Measurements from ENCODE around the gene FBXL5.
A peak's percentile ranks its signal among the peaks of the same experiment; 100 is the strongest.

The FBXL5 gene, protein sequence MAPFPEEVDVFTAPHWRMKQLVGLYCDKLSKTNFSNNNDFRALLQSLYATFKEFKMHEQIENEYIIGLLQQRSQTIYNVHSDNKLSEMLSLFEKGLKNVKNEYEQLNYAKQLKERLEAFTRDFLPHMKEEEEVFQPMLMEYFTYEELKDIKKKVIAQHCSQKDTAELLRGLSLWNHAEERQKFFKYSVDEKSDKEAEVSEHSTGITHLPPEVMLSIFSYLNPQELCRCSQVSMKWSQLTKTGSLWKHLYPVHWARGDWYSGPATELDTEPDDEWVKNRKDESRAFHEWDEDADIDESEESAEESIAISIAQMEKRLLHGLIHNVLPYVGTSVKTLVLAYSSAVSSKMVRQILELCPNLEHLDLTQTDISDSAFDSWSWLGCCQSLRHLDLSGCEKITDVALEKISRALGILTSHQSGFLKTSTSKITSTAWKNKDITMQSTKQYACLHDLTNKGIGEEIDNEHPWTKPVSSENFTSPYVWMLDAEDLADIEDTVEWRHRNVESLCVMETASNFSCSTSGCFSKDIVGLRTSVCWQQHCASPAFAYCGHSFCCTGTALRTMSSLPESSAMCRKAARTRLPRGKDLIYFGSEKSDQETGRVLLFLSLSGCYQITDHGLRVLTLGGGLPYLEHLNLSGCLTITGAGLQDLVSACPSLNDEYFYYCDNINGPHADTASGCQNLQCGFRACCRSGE

DNA sequence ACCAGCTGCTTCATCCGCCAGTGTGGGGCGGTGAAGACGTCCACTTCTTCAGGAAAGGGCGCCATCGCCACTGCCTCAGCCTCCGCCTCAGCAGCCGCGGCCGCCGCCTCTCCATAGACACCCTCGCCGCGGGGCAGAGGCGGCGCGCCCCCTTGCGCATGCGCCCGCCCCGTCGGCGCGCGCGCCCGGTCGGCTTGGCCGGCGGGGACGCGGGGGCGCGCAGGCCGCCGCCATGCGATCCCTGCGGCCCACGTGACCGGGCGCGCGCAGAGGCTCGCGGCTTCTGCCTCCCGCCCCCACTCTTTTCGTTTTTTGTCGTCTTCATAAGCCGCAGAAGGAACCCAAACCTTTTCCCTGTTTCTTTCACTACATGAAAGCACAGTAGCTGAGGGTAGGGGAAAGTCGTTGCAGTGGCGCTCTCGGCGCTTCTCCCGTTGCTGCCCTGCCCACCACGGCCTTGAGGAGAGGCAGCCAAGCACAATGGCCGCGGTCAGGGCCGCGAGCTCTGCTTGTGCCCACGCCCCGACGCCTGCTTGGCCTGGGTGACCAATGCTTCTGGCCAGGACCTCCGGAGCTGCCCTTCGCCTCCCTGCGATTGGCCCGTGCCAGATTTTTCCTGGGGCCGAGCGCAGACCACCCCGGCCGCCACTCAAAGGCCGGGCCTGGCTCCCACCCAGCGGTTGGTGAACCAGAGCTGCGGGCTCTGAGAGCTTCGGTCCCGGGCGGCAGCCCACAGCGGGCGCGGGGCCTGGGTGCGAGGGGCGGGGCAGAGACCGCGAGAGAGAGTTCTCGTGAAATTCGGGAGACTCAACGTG lies at the start of gene FBXL5:
FBXL5 (minus strand) TSS at position 135 of the 815 bp plus-strand sequence; CDS start at position 65, 70 bp downstream.
- DNase-seq (ENCODE audit: low read depth) = peak; percentile 66

DNA sequence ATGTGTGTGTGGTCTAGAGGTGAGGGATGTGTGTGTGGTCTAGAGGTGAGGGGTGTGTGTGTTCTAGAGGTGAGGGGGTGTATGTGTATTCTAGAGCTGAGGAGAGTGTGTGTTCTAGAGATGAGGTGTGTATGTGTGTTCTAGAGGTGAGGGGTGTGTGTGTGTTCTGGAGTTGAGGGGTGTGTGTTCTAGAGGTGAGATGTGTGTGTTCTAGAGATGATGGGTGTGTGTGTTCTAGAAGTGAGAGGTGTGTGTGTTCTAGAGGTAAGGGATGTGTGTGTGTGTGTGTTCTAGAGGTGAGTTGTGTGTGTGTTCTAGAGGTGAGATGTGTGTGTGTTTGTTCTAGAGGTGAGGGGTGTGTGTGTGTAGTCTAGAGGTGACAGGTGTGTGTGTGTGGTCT lies 49.0 kb upstream of the FBXL5 start:
- DNase-seq (ENCODE audit: low read depth) = no peak

DNA sequence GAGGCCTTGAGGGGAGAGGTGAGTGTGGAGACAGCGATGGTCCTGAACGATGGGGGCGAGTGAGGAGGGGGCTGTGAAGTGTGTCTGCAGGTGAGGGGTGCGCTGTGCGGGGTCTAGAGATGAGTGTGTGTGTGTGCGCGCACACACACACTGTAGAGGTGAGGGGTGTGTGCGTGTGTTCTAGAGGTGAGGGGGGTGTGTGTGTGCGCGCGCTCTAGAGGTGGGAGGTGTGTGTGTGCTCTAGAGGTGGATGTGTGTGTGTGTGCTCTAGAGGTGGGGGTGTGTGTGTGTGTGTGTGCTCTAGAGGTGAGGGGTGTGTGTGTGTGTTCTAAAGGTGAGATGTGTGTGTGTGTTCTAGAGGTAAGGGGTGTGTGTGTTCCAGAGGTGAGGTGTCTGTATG lies 48.3 kb upstream of the FBXL5 start:
- no peak for DNase-seq (ENCODE audit: low read depth)

DNA sequence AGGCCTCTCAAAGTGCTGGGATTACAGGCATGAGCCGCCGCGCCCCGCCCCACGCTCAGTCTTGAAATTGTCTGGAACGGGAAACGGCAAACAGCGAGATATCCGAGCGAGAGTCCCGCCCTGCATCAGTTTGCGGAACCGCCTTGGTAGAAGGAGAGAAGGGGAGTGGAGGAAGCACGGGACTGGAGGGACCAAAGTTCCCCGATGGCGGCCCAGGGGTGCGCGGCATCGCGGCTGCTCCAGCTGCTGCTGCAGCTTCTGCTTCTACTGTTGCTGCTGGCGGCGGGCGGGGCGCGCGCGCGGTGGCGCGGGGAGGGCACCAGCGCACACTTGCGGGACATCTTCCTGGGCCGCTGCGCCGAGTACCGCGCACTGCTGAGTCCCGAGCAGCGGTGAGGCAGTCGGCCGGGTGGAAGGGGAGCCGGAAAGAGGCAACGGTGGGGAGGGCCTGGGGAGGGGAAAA lies 47.8 kb upstream of the FBXL5 start, which contains the start of gene BST1:
BST1 (plus strand) TSS at position 125 of the 463 bp plus-strand sequence; CDS start at position 205, 80 bp downstream.
- peak; percentile 8 for DNase-seq (ENCODE audit: low read depth)

DNA sequence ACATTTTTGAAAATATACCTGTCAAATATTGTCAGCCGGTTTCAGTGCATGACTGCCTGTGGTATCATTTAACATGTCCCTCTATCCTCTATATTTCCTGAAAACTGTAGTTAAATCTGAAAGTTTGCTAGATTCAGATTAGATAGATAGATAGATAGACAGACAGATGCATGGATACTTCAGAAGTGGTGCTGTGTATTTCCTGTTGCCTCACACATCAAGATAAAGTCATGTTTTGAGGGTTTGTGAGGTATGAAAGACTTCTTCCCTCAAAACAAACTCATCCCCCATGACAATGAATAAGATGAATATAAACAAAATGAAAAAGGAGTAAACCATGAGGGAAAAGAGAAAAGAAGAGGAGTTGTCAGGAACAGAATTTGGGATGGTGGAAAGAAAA lies 41.7 kb upstream of the FBXL5 start:
- DNase-seq (ENCODE audit: low read depth) = no peak

DNA sequence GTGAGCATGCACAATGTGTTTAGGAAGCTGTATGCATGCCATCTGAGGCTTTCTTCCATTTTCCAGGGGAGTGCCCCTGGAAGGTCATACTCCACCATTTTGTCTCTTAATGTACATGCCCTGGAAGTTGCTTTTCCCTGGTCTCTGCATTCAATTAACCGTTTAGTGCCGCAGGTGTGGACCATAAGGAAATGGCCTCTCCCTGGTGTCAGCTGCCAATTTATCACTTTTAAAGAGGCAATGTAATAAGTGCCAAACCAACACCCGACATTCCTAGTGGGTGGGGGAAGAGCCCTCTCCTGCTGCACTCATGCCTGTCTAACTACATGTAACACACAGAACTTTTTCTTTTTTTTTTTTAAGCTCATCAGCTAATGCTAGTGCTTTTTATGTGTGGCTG lies 40.6 kb upstream of the FBXL5 start:
- DNase-seq (ENCODE audit: low read depth) = no peak

DNA sequence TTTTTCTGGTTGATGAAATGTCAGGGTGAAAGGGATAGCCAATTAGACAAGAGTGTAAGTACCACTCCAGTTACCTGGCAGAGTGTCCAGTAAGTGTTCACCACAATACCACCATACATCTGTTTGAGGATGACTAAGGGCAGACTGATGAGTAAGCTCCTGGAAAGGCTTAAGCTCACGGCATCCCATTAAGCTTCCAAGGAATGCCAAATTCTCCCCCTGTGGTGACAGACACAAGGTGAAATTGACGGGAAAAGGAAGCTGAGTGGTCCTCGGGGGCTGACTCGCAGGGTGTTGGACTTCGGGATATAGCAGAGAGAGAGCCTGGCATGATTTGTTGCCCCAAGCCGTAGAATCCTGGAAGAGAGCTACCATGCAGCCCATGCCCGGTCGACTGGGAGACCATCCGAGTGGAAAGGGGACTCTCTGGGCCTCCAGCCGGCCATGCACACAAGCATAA lies 40.1 kb upstream of the FBXL5 start:
- DNase-seq (ENCODE audit: low read depth) = no peak

DNA sequence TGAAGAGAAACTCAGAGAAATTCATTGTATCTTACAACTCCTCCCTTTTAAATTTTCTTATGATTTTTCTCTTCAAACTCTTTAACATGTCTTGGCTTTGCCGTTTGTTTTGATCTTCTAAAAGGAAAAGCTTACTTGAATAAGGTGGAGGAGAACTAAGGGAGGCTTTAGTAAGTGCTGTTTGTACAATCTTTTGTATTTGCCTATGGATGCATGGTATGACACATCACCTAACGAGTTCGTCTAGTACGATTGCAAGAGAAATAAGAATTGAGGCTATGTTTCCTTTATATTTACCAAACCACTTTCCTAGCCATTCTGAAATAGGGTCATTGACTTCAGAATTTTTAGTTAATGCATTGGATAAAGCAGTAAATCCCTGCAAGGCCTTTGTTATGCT lies 39.3 kb upstream of the FBXL5 start:
- no peak for DNase-seq (ENCODE audit: low read depth)

DNA sequence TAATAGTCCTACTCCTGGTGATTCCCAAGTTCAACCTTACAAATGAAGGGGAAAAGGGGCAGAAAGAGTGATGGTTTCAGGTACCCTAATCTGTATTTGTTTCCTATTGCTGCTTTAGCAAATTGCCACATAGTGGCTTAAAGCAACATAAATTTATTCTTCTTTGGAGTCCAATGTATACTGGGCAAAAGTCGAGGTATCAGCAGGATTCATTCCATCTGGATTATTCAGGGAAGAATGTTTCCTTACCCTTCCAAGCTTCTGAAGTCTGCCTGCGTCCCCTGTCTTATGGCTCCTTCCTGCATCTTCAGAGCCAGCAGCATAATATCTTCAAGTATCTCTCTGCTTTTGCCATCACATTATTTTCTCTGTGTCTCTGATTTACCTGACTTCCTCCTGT lies 37.4 kb upstream of the FBXL5 start:
- DNase-seq (ENCODE audit: low read depth) = no peak

DNA sequence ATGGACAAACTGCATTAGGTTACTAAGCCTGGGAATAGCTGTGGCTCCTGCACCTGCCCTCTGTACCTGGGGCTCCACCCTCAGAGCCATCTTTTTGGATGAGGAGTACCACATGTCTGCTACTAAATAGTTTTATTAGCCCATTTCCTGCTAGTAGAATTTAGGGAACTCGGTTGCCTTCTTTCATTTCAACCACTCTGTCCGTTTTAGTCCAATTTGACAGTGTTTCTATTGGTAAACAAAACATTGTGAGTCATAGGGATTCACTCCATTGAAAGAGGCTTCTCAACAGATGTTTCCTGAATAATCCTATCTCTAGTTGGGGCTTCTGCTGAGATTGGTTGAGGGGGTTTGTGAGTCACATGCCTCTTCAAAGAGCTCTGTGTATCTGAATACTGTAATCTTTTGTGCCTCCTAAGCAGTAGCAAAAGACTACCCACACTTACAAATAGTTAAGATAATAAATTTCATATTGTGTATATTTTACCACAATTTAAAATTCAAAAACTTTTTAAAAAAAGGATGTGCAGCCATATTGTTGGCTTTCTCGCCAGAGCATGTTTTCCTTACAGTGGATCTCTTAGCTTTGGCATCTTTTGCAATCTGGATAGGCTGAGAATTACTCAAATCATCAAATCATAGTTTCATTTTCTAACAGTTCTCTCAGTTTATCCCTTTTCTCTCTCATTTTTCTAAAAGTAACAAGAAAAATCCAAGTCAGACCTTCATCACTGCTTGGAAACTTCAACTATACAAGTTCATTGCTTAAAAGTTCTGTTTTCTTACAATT lies 36.4 kb upstream of the FBXL5 start:
- DNase-seq (ENCODE audit: low read depth) = no peak

DNA sequence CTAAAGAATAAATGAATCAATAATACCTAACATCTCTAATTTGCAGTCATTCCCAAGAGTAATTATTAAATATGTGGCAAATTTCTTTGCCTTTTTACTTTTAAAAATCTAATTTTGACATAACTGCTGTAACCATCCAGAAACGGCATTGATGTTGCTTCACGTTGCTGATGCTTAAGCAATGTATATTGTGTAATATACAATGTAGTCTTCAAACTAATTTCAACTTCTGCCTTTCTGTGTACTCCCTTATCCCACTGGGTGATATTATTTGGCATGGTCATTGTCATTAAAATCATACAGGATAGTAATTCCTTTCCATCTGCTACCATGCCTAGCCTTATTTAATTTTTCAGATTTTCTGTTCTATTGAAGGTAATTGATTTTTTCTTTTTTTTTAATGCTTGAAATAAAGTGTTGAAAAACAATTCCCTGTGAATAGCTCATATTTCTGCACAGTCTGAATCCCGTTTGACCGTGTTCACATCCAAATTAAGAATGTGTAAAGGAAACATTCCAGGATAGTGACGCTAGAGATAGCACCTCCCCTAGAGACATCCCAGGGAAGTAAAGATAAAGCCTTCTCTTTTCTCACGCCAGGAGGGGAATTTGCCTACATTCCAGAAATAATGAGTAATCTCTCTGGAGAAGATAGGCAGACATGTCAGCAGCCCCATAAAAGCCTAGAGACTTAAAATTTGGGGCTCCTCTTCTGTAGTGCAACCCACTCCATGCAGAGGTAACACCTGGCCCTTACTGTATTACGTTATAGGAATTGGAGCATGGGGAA lies 35.1 kb upstream of the FBXL5 start:
- DNase-seq (ENCODE audit: low read depth) = no peak

DNA sequence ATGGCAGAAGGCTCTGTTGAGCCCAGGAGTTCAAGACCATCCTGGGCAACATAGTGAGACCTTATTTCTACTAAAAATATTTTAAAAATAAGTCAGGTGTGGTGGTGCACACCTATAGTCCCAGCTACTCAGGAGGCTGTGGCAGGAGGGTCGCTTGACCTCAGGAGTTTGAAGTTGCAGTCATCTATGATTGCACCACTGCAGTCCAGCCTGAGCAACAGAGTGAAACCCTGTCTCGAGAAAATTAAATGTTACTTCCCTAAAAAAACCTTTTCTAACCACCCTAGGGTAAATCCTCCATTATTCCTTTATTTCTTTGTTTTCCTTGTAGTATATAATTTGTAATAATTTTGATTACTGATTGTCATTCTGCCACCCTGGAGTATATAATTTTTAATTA lies 34.4 kb upstream of the FBXL5 start:
- DNase-seq (ENCODE audit: low read depth) = no peak

DNA sequence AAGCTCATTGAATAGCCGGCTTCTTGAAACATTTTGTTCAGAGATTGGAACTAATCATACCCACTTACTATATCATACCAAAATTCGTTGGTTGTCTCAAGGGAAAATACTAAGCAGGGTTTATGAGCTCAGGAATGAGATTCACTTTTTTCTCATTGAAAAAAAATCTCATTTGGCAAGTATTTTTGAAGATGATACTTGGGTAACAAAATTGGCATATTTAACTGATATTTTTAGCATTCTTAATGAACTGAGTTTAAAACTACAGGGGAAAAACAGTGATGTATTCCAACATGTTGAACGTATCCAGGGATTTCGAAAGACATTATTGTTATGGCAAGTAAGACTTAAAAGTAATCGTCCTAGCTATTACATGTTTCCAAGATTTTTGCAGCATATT lies 32.9 kb upstream of the FBXL5 start:
- DNase-seq (ENCODE audit: low read depth) = no peak

DNA sequence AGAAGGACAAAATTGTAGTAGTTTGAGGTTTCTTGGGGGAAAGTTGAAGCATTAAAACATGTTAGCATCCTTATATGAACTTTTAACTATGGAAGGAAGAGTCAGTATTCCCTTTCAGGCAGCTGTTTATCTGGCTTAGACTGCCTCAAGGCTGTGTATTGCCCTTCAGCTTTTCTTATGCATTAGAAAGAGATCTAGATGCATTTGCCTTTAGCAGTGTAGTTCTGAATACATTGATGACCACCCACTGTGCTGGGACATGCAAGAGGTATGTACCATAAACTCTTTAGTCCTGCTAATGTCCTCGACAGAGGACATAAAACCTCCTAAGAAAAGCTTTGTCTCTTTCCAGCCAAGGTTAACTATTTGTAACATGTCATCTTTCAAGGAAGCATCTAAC lies 29.3 kb upstream of the FBXL5 start:
- DNase-seq (ENCODE audit: low read depth) = no peak

DNA sequence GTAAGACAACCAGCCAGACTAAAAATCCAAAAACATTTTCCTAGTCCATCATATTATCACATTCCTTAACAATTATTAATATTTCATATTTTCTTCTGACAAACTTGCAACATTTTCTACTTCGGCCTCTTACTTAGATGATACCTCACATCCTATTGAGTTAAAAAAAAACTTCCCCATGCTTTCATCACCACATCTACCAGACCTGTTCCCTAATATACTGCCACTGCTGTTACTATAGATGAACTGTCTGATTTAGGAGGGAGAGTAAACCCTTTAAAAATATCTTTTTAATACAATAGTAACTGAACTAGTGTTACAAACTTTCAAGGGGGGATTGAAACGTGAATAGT lies 28.0 kb upstream of the FBXL5 start:
- DNase-seq (ENCODE audit: low read depth) = no peak

DNA sequence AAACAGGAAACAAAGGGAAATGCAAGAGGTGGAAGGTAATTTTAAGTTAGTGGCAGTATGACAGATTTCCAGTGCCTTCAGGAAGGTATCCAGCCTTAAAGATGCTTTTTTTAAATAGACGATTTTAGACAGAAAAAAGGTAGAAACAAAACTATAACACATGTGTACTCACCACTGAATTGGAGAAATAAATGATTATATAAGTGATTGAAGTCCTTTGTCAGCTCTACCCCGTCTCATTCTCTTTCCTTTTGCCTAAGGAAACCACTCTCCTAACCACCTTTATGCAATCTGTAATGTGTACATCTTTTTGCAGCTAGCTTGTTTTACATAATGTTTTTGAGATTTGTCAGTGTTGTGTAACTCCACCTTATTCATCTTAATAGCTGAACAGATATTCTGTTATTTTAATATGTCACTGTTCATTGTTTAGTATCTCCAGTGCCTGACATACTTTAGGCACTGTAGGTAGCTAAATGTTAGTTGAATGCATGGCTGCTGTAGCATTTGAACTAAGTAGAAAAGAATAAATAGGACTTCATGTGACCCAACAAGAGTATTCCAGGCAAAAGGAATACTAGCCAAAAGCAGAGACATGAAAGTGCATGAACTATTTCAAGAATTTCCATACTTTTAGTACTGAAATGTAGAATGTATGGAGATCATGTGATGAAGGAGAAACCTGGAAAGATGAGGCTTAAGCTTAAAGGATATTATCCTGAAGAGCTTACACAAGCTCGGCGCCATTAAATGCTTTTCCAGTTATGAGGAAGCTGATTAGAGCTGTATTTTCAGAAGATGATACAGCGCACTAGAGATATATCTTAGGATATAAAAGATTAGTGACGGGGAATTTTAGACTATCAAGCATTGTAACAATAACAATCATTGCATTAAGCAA lies 27.3 kb upstream of the FBXL5 start:
- DNase-seq (ENCODE audit: low read depth) = no peak

DNA sequence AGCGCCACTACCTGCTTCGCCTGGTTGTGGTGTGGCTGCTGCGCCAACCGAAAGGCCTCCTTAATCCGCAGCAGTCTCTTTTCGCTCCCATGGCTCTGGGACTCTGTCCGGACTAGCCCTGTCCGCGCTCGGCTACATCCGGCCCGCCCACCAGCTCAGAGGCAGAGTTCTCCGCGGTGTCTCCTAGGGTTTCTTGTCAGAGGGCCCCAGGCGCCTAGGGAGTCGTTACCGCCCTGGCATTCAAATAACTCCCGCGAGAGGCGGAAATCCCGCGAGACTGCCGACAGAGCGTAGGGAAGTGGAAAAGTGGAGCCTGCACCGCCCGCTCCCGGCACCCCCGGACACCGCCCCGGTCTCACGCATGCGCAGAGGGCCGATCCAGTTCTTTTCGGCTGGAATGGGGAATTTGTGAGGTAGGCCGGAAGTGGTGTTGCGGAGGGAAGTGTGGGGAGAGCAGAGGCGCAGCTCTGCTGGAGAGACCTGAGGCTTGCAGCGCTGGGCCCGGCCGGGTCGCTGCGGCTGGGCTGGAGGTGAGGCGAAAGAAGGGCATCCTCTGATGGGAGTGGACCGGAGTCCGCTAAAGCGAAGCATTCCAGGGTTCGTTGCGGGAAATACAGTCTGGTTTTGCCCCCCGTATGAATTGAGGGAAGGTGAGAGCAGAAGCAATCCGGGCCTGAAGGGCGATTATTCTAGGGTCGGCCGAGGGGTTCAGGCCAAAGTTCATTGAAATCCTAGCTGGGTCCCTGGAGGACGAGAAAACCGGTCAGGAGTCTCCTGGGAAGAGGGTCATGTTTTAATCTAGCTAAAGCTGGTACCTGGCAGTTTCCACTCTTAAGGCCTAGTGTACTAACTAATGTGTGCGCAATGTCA lies 26.4 kb upstream of the FBXL5 start, which contains the start of gene FAM200B:
FAM200B (plus strand) TSS at position 456 of the 870 bp plus-strand sequence. CDS start 5,151 bp downstream, outside the sequence.
- peak; percentile 99 for DNase-seq (ENCODE audit: low read depth)

DNA sequence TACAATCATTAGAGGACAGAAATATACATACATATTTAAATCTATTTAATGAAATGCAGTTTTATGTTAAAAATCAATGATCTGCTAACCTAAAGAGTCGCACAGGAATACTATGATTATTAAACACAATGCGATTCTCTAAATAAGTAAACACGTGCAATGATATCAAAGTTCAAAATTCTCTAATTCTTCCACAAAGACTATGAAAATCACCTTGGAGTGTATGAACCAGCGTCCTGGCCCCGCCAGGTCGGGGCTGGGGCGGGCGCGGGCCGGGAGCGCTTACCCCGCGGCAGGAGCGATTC lies 25.9 kb upstream of the FBXL5 start:
- DNase-seq (ENCODE audit: low read depth) = no peak

DNA sequence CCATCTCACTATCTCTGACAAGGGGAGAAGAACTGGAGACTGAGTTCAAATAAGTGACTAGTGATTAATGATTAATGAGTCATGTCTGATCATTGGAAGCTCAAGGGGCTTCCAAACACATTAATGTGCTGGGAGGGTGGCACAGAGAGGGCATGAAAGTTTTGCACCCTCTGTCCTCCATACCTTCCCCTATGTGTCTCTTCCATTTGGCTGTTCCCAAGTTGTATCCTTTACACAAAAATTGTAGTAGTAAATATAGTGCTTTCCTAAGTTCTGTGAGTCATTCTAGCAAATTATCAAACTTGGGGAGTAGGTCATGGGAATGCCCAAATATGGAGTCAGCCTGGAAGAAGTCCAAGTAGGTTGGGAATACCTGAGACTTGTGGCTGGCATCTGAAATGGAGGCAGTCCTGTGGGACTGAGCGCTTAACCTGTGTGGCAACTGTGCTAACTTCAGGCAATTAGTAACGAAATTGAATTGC lies 22.4 kb upstream of the FBXL5 start:
- DNase-seq (ENCODE audit: low read depth) = no peak

Data from stimulated activated CD8-positive, alpha-beta memory T cell treated with anti-CD3 and anti-CD28 coated beads, Interleukin-15, amount 100 ng/mL, for 24 hours (primary cell).